Right kidney (tissue), 1 donor: Measurements from ENCODE around the gene LRRK2.
"Not testable (repeated sequence)": the region's sequence is repeated elsewhere in the genome, so short reads cannot be mapped to it uniquely, and the experiment has no call there.

Experiments
- DNase-seq: peaks from one replicate; pipeline ENCODE4 v3.0.0-alpha.2; 2016

LRRK2 gene

DNA sequence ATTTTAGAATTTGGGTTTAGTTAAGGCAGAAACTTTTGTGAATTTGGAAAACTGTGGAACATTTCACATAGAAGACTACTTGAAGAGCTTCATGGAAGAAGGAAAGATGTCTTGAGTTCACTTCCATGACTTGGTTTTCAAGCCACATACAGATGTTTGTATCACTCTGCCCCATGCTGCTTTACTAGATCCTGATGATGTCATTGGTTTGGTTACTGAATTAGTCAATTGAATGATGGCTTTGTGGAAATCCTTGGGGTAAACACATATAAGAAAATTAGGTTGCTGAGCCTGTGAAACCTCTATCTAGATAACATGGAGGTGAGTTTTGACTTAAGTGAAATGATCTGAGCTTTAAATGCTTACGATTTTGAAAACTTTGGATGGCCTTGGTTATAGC lies 90.6 kb downstream of the LRRK2 start:
- no peak for DNase-seq

DNA sequence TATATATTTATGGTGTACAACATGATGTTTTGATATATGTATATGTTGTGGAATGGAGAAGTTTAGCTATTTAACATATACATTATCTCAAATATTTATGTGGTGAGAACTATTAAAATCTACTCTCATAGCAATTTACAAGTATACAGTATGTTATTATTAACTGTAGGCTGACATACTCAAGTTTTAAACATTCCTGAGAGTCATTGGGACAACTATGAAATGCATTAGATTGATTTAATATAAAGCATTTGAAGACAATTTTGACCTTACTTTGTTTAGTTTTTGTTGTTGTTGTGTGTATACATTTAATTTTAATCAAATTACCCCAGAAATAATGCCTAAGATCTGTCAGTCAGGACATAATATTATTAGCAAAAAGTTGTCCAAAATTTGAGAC lies 99.5 kb downstream of the LRRK2 start:
- no peak for DNase-seq

DNA sequence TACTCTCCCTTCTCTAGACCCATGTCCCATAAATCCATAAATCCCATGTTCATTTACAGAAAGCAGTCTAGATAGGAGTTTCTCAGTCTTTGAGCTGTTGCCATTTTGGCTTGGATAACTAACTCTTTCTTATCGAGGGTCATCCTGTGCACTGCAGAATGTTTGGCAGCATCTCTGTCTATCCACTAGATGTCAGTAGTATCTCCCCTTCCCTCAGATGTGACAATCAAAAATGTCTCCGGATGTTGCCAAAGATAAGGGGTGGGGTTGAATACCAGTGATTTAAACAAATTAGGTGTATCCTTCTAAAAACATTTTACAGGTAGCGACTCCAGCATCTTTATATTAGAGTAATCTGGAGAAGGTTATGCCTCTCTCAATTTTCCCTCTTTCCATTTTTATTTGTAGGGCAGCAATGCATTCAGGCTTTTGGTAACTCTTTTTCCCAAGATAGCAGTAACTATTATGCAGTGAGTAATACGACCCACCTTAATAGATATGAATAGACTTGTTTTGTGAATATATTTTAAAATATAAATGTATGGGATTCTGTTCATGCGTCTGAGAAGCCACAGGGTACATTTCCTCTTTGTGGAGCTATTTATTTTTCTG lies 100.7 kb downstream of the LRRK2 start:
- DNase-seq = no peak

DNA sequence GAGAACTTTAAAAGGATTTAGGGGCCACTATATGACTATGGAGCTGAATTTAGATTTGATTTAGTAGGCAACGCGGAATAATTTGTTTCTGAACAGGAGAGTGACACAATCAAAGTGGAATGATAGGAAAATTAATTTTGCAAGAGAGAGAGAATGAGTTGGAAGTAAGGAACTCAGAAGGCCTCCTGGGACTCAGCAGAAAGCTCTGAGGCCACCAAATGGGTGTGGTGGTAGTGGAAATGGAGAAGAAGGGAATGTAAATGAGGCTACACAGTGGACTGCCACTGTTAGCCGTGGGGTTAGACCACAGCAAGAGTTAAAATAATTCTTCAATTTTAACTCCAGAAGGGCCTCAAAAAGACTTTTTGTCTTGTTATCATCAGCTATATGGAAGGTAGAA lies 102.7 kb downstream of the LRRK2 start:
- no peak for DNase-seq

DNA sequence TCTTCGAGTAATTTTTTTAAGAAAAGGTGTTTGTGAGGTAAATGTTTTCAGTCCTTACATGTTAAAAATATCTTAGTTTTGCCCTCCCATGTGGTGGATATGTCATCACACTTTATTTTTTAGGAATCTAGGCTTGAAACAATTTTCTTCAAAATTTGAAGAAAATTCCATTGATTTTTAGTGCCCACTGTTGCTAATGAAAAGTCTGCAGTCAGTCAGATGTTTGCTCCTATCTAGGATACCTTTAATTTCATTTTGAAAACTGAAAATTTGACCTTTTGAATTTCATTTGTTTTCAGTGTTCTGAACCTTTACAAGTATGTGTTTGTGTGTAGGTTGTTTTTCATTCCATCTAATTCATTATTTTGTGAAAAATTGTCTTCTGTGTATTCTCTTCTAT lies 105.4 kb downstream of the LRRK2 start:
- DNase-seq = no peak

DNA sequence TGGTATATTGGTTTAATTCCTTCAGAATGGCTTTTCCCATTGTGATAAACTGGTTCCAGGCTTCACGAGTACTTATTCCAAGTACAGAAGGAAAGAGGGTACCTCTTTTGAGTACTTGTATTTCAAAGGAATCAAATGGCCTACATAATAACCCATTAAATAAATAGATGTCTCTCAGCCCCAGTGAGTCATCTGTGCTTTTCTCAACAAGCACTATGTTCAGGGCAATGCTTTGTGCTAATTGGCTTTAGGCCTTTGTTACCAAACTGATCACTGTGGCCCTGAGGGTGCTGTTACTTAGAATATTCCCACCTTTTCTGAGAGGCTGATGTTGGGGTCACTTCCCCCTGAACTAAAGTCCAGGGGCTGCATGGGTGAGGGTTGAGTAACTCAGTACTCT lies 107.1 kb downstream of the LRRK2 start:
- no peak for DNase-seq

DNA sequence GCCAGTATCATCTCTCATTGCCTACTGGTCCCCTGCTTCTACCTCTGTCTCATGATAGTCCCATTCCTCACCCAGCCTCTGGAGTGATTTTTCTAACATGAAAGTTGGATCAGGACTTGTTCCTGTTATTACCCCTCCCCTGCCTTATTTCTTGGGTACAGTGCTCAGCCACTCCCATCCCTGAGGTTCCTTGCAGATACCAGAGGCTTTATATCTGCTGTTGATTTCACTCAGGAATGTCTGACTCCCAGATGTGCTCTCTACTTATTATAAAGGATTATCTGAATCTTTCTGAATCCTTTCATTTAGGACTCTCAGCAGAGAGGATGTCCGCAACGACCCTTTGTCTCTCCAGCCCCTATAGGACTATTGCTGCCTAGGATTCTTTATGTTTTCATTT lies 111.2 kb downstream of the LRRK2 start:
- no peak for DNase-seq

DNA sequence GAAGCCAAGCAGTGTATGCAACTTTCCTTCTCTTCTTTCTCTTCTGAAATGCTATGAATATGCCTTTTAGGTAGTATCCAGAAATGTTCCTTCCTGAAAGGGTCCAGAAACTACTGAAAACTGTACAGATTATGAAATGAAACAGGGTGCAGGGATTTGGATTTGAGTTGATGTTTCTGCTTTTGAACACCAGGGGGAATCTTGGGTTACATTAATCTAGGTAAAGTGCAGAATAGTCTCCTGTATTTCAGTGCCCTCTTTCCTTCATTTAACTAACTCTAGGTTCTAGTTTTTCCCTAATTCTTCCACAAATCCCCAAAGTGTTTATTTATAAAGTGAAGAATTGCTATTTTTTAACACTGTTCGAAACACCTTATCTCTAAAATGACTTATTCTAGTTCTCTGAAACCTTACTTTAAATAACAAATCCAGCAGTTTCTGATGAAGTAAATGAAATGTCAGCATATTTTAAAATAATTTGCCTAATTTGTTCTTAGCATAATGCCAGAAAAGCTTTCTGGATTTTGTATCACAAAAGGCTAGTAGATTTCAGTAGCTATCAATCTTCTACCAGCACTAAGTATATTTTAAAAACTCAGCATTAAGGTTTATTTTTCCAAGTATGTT lies 111.9 kb downstream of the LRRK2 start:
- DNase-seq = no peak

DNA sequence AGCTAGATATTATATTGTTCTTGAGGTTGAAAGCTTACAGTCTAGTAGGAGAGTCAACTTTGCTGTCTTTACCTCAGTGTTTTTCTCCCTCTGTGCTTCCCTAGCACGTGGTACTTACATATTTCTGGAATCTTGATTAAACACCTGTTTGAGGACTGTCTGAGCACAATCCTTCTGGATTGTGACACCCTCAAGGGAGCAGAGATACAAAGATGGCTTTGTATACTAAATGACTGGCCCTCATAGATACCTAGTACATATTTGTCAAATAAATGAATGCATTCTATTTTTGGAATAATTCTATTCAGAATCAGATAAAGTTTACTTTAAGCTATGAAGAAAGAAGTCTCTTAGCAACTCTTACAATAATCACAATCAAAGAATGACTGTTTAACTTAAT lies 113.3 kb downstream of the LRRK2 start:
- no peak for DNase-seq

DNA sequence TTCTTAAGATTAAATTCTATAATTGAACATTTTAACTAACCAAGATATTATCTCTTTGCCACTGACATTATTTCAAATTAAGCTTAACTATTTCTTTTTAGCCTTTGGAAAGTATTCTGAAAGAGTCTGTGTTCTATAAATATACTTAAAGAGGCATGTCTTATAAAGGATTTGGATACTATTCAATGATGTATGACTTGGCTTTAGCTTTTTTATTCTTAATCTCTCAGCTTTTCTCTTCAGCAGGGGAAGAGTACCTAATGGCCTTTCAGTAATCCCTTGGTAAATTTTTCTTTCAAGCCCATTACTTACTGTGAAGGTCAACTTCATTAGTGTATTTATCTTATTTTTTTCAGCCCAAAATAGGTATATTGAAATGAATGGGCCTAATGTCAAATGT lies 113.8 kb downstream of the LRRK2 start:
- DNase-seq = no peak

DNA sequence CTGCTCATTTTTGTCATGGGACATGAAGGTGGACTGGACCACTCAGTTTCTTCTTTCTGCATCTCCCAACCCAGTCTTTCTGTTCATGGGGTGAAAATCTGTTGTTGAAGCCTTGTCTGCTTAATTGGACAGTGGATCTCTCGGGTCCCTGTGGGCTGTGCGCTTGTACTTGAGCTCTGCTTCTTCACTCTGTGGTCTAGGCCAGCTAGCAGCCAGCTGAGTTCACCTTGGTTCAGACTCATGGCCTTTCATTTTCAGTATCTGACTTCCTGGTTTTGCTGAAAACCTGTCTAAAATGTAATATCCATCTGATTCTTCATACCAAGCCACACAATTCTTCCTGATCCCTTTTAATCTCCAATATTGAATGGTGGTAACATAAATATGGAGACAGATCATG lies 117.2 kb downstream of the LRRK2 start:
- no peak for DNase-seq

DNA sequence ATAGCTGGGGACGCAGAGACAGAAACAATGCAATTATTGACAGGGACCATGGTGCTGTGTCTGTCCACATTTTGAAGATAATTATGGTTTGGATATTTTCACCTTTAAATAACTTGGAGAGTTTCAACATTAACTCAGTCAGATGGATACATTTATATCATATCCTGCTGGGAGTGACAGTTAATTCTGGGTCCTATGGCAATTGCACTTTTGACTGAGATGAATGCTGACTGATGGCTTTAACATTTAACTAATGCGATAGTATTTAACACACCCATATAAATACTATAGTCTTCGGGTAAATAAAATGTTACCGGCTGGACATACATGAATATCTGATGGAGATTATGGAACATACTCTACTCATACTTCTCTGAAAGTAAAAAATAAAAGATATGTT lies 118.3 kb downstream of the LRRK2 start:
- DNase-seq = no peak

DNA sequence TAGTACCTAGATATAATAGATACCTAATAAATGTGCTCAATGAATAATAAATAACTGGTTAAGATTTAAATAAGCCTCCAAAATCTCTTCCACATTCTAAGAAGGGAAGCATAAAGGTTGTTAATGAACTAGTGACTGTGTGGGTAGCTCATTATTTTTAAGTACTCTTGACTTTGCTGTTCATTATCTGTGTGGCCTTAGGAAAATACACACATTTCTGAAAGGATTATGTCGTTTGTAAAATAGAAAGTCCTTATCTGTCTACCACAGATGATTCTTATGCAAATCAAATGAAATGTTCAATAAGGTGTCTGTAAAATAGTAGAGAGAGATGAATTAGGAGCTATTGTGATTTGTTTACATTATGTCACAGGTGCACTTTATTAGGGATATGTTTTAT lies 119.5 kb downstream of the LRRK2 start:
- DNase-seq = no peak

DNA sequence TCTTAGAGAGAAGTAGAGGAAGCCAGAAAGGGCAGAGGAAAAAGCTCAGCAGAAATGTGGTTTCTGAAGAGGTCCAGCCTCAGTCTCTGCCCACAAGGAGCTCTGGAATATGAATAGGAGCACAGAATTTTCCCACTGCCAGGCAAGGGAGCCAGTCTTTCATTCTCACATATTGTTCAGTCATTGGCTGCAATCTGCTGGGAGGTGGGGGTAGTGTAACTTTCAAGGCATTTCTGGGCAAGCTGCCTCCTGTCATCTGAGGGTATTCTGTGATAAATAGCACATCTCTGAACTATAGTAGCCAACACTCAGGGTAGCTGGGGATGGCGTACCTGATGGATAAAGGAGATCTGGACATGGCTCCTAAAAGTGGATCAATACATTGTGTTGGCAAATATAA lies 127.2 kb downstream of the LRRK2 start:
- no peak for DNase-seq

DNA sequence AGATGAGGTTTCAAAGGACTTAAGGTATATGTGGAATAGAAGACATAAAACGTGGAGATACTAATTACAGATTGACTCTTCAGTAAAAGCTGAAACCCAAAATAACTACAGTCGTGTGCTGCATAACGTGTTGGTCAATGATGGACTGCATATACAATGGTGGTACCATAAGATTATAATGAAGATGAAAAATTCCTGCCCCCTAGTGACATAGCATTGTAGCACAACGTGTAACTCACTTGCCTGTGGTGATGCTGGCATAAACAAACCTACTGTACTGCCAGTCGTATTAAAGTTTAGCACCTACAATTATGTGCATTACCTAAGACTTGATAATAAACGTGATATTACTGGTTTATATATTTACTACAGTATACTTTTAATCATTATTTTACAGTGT lies 150.3 kb downstream of the LRRK2 start:
- no peak for DNase-seq

DNA sequence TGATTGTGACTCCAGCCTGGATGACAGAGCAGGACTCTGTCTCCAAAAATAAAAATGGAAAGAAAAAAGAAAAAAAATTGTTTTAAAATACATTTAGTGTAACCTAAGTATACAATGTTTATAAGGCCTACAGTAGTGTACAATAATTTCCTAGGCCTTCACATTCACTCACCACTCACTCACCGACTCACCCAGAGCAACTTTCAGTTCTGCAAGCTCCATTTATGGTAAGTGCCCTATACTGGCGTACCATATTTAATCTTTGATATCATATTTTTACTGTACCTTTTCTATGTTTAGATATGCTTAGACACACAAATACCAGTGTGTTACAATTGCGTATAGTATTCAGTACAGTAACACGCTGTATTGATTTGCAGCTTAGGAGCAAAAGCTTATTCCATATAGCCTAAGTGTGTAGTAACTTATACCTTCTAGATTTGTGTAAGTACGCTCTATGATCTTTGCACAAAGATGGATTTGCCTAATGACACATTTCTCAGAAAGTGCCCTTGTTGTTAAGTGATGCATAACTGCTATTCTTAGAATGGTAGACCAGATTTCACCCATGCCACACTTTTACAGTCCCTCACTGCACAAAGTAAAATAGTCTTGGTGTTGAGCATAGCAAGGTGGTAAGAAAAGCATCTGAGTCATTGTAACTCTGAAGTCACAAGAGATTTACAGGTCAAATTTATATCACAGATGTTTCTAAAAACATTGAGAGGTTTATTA lies 151.9 kb downstream of the LRRK2 start:
- DNase-seq = no peak

DNA sequence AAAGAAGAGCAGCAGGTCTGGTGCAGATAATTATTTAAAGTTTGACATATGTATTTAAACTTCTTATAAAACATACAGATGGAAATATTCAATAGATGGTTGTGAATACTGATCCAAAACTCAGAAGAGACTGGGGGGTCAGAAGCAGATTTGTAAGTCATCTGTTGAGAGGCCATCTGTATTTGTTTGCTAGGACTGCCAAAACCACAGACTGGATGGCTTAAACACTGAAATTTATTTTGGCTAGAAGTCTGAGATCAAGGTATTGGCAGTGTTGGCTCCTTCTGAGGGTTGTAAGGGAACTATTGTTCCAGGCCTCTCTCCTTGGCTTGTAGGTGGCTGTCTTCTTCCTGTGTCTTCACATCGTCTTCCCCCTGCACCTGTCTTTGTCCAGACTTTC lies 153.9 kb downstream of the LRRK2 start:
- DNase-seq = no peak

DNA sequence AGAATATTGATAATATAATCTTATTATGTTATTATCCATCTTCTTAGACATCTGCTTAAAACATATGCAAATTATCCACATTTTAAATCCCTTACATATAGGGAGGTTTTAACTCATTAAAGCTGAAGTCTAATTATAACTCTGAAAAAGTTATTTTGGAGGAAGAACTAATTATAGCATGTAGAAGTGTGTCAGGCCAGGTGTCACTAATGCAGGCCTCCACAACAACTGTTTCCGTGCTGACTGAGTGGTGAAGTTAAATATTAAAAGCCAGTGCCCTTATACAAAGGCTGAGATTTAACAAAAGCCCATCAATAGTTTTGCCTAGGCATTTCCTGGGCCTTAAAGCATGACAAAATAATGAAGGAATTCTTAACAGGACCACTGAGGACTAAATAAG lies 157.4 kb downstream of the LRRK2 start:
- DNase-seq = no peak

DNA sequence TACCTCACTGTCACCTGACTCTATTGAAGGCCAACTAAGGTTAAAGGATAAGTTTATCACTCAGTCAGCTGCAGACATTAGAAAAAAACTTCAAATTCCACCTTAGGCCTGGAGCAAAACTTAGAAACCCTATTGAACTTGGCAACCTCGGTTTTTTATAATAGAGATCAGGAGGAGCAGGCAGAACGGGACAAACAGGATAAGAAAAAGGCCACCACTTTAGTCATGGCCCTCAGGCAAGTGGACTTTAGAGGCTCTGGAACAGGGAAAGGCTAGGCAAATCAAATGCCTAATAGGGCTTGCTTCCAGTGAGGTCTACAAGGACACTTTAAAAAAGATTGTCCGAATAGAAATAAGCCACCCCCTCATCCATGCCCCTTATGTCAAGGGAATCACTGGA lies 162.5 kb downstream of the LRRK2 start:
- DNase-seq = not testable (repeated sequence)

DNA sequence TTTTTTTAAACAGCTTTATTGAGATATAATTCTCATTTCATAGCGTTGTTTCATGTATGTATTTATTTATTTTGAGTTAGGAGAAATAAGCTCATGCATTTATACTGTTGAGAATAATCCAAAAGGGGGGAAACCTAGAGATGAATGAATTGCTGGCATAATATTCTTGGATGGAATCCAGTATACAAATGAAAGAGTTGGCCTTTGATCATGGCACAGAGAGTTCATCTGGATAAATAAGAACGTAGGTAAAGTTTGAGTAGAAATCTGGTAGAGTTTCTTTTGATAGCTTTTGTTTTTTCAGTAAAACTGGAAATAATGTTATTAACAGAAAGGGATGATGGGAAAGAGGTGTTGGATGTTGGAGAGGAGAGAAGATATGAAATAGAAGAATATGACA lies 166.2 kb downstream of the LRRK2 start:
- no peak for DNase-seq

DNA sequence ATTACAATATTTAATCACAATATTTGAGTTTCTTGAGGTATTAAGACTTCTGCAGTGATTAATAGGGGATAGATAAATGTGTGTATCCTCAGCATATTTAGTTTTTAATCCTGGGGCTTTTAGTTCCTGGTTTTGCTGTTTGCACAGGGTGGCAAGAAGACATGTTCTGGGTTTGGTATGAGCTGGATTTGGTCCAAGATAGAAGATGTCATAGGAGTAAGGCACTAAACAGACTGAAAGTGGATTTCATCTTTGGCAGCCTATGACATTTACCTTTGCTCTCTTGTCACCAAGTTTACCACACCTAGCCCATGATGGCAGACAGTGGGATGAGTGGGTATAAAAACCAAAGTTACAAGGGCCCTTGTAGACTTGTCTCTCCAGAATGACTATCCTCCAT lies 168.2 kb downstream of the LRRK2 start:
- no peak for DNase-seq

DNA sequence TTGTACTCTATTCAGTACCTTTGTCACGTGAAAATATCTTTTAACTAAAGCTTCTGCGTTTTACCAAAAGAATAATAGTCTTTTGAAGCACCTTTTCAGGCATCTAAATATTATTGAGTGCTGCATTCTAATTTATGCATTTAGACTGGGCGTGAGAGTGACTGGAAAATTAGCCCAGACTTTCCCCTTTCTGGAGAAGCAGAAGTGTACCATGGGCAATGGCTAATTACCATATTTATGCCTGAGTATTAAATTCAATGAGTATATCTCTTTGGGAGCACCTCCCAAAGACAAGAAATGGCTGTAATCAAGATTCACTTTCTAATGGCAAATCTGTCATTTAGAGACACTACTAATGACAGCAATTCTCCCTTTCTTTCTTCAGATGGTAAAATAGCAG lies 174.9 kb downstream of the LRRK2 start:
- DNase-seq = no peak

DNA sequence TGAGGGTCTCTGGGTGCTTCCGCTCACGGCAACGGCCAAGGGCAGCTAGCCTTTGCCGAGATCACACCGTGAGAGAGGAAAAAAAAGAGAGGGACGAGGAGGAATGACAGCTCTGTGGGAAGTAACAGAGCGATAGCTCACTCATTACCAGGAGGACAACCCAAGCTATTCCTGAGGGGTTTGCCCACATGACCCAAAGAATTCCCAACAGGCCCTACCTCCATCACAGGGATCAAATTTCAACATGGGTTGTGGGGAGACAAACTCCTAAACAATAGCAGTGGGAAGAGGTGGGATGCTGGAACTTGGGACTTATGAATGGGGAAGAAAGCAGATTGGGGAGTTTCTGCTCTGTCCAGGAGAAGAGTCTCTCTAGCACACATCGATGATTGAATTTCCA lies 180.6 kb downstream of the LRRK2 start:
- no peak for DNase-seq
